IPS-18c (cell line): ENCODE results near the gene KIF9.
"Not testable (repeated sequence)": the region's sequence is repeated elsewhere in the genome, so short reads cannot be mapped to it uniquely, and the experiment has no call there.

Experiments used
- H3K4me3 ChIP-seq: 2 replicates; pipeline ENCODE4 v1.7.0; 2013; ENCODE audit warnings: low read depth, mild to moderate bottlenecking, low read length, moderate library complexity; ENCODE audit not compliant: insufficient read depth
- H3K9me3 ChIP-seq: one replicate; pipeline ENCODE4 v1.6.1; 2013; ENCODE audit warnings: mild to moderate bottlenecking, low read length, moderate library complexity; ENCODE audit not compliant: control insufficient read depth, insufficient read depth

Gene KIF9, protein sequence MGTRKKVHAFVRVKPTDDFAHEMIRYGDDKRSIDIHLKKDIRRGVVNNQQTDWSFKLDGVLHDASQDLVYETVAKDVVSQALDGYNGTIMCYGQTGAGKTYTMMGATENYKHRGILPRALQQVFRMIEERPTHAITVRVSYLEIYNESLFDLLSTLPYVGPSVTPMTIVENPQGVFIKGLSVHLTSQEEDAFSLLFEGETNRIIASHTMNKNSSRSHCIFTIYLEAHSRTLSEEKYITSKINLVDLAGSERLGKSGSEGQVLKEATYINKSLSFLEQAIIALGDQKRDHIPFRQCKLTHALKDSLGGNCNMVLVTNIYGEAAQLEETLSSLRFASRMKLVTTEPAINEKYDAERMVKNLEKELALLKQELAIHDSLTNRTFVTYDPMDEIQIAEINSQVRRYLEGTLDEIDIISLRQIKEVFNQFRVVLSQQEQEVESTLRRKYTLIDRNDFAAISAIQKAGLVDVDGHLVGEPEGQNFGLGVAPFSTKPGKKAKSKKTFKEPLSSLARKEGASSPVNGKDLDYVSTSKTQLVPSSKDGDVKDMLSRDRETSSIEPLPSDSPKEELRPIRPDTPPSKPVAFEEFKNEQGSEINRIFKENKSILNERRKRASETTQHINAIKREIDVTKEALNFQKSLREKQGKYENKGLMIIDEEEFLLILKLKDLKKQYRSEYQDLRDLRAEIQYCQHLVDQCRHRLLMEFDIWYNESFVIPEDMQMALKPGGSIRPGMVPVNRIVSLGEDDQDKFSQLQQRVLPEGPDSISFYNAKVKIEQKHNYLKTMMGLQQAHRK

GRCh38 chr3:47282424-47283192 is at the start of gene KIF9, which contains the start of gene KLHL18:
Gene KIF9, minus strand, starts transcription at chr3:47282799. Its CDS starts 5,425 bp downstream, at chr3:47277374.
Gene KLHL18, plus strand, starts transcription at chr3:47282944. Its CDS starts 22 bp downstream, at chr3:47282966.
- H3K4me3 ChIP-seq = peak within 1 kb of the TSS; percentile 84

DNA sequence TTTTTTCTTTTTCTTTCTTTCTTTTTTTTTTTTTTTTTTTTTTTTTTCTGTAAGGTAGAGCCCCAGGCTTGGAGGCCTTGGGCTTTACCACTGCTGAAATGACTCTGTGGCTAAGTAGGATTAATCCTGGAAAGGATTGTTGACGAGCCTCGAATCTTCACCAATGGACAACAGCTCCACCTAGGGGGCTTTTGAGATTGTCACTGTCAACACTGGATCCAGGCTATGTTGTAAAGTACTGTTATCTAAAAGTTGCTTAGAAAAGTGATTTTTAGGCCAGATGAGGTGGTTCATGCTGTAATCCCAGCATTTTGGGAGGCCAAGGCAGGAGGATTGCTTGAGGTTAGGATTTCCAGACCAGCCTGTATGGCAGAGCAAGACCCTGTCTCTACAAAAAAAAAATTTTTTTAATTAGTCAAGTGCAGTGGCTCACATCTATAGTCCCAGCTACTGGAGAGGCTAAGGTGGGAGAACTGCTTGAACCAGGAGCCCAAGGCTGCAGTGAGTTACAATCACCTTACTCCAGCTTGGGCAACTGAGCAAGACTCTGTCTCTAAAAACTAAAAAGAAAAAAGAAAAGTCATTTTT is 41.8 kb upstream of the KIF9 start:
- no peak overlapping the region for H3K4me3 ChIP-seq
- H3K9me3 ChIP-seq = no peaks in the 10 kb centered on the region

More at GRCh38 chr3:47282424-47283192, at the start of gene KIF9, which contains the start of gene KLHL18:
- no peaks in the 10 kb centered on the region for H3K9me3 ChIP-seq

- H3K9me3 ChIP-seq = no peaks in the 10 kb centered on the region
- no peak overlapping the region for H3K4me3 ChIP-seq
Observed at GRCh38 chr3:47323431-47324277, 41.1 kb upstream of the KIF9 start.

DNA sequence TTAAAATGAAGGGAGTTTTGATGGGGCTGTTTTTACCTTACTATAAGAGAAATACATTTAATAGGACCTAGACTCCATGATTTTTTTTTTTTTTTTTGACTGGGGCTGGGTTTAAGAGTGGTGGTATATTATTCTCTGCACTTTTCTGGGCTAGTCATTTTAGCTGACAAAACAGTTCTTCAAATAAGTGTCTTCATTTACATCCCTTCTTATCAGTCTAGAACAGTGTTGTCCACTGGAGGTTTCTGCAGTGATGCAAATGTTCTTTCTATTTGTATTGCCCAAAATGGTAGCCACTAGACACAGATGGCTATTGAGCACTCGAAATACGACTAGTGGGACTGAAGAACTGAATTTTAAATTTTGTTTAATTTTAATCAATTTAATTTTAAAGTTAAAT is 37.4 kb upstream of the KIF9 start:
- Histone ChIP-seq H3K9me3 (no peaks in the 10 kb centered on the region), H3K4me3 (no peak overlapping the region)

DNA sequence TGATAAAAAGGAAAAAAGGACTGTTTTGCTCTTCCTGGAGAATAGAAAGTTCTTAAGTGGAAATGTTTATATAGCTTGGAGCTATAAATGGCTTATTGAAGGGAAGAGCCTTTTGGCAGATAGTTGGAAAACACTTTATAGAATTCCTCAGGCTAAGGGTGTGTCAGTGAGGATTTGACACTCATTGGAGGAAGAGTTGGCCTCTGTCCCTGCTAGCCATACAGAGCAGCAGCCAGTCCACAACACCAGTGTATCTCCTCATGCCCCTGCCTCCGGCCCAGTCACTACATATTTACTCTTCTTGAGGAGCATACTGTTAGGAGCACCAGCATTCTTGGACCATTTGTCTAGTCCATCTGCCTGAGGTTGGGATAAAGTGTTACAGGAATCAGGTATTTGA is 36.3 kb upstream of the KIF9 start:
- Histone ChIP-seq H3K4me3 (no peak overlapping the region), H3K9me3 (no peaks in the 10 kb centered on the region)

DNA sequence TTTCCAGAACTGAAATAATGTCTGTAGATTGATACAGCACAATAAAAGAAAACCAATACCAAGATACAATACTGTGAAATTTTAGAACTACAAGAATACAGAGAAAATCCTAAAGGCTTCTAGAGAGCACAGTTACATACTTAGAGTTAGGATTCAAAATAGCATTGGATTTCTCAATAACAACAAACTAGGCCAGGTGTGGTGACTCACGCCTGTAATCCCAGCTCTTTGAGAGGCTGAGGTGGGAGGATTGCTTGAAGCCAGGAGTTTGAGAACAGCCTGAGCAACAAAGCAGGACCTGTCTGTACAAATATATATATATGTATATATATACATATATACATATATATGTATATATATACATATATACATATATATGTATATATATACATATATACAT is 33.6 kb upstream of the KIF9 start:
- H3K9me3 ChIP-seq, H3K4me3 ChIP-seq: not testable (repeated sequence)

DNA sequence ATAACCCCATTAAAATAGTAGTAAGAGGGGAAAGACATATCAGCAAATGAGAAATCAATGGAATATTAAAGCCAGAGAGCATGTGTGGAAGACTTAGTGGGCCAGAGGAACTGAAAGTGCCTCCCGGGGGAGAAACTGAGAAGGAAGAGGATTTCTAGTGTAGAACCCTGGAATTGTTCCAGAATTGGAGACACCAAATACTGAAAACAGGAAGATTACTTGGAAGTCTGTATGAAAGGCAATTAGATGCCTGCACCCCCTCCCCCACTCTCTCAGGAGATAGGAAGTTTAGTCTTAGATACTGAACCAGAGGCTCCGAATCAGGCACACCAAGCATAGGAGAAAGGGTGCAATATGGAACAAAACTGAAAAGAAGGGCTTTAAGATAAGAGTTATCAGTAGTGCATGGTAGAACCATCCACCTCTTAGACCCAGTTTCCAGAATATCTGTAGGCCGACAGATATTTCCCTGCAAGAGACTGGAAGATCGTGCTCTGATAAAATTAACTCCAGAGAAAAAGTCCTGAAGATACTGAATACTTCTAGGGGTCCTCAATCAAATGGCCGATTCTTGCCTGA is 32.6 kb upstream of the KIF9 start:
- Histone ChIP-seq H3K4me3 (no peak overlapping the region), H3K9me3 (no peaks in the 10 kb centered on the region)

DNA sequence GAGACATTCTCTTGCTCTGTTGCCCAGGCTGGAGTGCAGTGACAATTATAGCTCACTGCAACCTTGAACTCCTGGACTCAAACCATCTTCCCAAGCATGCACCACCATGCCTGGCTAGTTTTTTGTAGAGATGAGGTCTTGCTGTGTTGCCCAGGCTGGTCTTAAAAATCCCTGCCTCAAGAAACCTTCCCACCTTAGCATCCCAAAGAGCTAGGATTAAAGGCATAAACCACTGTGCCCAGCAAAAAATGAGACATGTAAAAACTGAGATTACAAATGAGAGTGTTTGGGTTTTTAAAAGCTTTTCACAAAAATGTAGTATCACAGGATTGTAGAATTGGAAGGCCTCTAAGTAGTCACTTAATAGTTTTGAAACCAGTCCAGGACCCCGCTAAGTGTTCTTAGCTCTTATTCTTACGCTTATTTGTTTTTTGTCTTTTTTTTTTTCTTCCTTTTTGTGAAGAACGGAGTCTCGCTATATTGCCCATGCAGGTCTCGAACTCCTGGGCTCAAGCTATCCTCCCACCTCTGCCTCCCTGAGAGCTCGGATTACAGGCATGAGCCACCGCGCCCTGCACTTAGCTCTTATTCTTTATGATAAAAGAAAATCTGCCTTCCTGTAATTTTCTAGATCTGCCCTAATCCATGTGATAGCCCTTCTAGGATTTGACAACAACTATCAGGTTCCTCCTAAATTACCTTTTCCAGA is 31.6 kb upstream of the KIF9 start:
- Histone ChIP-seq H3K9me3 (no peaks in the 10 kb centered on the region), H3K4me3 (no peak overlapping the region)

GRCh38 chr3:47313341-47314055 is 30.9 kb upstream of the KIF9 start:
- Histone ChIP-seq H3K9me3 (no peaks in the 10 kb centered on the region), H3K4me3 (no peak overlapping the region)

- Histone ChIP-seq H3K4me3 (no peak overlapping the region), H3K9me3 (no peaks in the 10 kb centered on the region)
Observed at GRCh38 chr3:47310391-47310790, 27.8 kb upstream of the KIF9 start.

DNA sequence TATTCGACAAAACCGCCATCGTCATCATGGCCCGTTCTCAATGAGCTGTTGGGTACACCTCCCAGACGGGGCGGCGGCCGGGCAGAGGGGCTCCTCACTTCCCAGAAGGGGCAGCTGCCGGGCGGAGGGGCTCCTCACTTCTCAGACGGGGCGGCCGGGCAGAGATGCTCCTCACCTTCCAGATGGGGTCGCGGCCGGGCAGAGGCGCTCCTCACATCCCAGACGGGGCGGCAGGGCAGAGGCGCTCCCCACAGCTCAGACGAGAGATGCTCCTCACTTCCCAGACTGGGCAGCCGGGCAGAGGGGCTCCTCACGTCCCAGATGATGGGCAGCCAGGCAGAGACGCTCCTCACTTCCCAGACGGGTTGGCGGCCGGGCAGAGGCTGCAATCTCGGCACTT is 26.6 kb upstream of the KIF9 start:
- not testable (repeated sequence) for H3K9me3 ChIP-seq, H3K4me3 ChIP-seq

- no peak overlapping the region for H3K4me3 ChIP-seq
- no peaks in the 10 kb centered on the region for H3K9me3 ChIP-seq
Observed at GRCh38 chr3:47306022-47306421, 23.4 kb upstream of the KIF9 start.

- H3K4me3 ChIP-seq = no peak overlapping the region
- no peaks in the 10 kb centered on the region for H3K9me3 ChIP-seq
Observed at GRCh38 chr3:47301456-47301855, 18.9 kb upstream of the KIF9 start.

GRCh38 chr3:47299381-47300318 is 17.1 kb upstream of the KIF9 start:
- no peak overlapping the region for H3K4me3 ChIP-seq
- H3K9me3 ChIP-seq = no peaks in the 10 kb centered on the region
